Measurements from ENCODE around the gene SUN1.

The SUN1 gene

GRCh38 chr7:899806-900205 lies 67.5 kb downstream of the SUN1 start:
- no peaks in the 10 kb centered on the region for H3K27me3 ChIP-seq (ENCODE audit: low read depth, low read length)
- no peak overlapping the region for H3K4me2 ChIP-seq (ENCODE audit: low read length)
- no peaks in the 10 kb centered on the region for H3K79me2 ChIP-seq (ENCODE audit: low read length)
- H3K9me3 ChIP-seq (ENCODE audit: insufficient read depth, low read length), result no peaks in the 10 kb centered on the region
- H3K27ac ChIP-seq (ENCODE audit: low read length), result no peak overlapping the region
- no peaks in the 10 kb centered on the region for H3K4me1 ChIP-seq (ENCODE audit: low read length)
- H4K20me1 ChIP-seq (ENCODE audit: insufficient read depth, low read length), result no peaks in the 10 kb centered on the region
- no peak overlapping the region for H2AFZ ChIP-seq (ENCODE audit: low read depth, low read length)
- H3K36me3 ChIP-seq (replicated peaks; ENCODE audit: low read depth, low read length), result no peaks in the 10 kb centered on the region
- H3K4me3 ChIP-seq (ENCODE audit: low read length), result no peak overlapping the region
- no peak for TF ChIP-seq CTCF (IDR thresholded peaks at IDR 0.05; ENCODE audit: low read depth, low read length)
- no peak for TF ChIP-seq EZH2phosphoT487 (IDR thresholded peaks at IDR 0.05; ENCODE audit: low read depth)
- no peak overlapping the region for H3K9ac ChIP-seq (ENCODE audit: low read length)

GRCh38 chr7:900331-901040 lies 68.2 kb downstream of the SUN1 start:
- Histone ChIP-seq H3K27me3 (ENCODE audit: low read depth, low read length) (no peaks in the 10 kb centered on the region), H3K79me2 (ENCODE audit: low read length) (no peaks in the 10 kb centered on the region), H3K36me3 (replicated peaks; ENCODE audit: low read depth, low read length) (no peaks in the 10 kb centered on the region), H3K4me2 (ENCODE audit: low read length) (no peak overlapping the region), H3K9me3 (ENCODE audit: insufficient read depth, low read length) (no peaks in the 10 kb centered on the region), H4K20me1 (ENCODE audit: insufficient read depth, low read length) (no peaks in the 10 kb centered on the region), H3K4me3 (ENCODE audit: low read length) (no peak overlapping the region), H3K4me1 (ENCODE audit: low read length) (no peaks in the 10 kb centered on the region), H3K9ac (ENCODE audit: low read length) (no peak overlapping the region), H3K27ac (ENCODE audit: low read length) (no peak overlapping the region), H2AFZ (ENCODE audit: low read depth, low read length) (no peak overlapping the region)
- TF ChIP-seq CTCF (IDR thresholded peaks at IDR 0.05; ENCODE audit: low read depth, low read length) (no peak), EZH2phosphoT487 (IDR thresholded peaks at IDR 0.05; ENCODE audit: low read depth) (no peak)

GRCh38 chr7:901041-901387 lies 68.7 kb downstream of the SUN1 start:
- H3K4me3 ChIP-seq (ENCODE audit: low read length), result no peak overlapping the region
- no peaks in the 10 kb centered on the region for H3K4me1 ChIP-seq (ENCODE audit: low read length)
- H3K27ac ChIP-seq (ENCODE audit: low read length), result no peak overlapping the region
- no peaks in the 10 kb centered on the region for H3K36me3 ChIP-seq (replicated peaks; ENCODE audit: low read depth, low read length)
- no peak overlapping the region for H3K9ac ChIP-seq (ENCODE audit: low read length)
- no peak overlapping the region for H2AFZ ChIP-seq (ENCODE audit: low read depth, low read length)
- H4K20me1 ChIP-seq (ENCODE audit: insufficient read depth, low read length), result no peaks in the 10 kb centered on the region
- H3K4me2 ChIP-seq (ENCODE audit: low read length), result no peak overlapping the region
- no peaks in the 10 kb centered on the region for H3K27me3 ChIP-seq (ENCODE audit: low read depth, low read length)
- no peaks in the 10 kb centered on the region for H3K9me3 ChIP-seq (ENCODE audit: insufficient read depth, low read length)
- no peak for TF ChIP-seq EZH2phosphoT487 (IDR thresholded peaks at IDR 0.05; ENCODE audit: low read depth)
- TF ChIP-seq CTCF (IDR thresholded peaks at IDR 0.05; ENCODE audit: low read depth, low read length), result no peak
- no peaks in the 10 kb centered on the region for H3K79me2 ChIP-seq (ENCODE audit: low read length)

- no peaks in the 10 kb centered on the region for H3K4me1 ChIP-seq (ENCODE audit: low read length)
- no peaks in the 10 kb centered on the region for H3K27me3 ChIP-seq (ENCODE audit: low read depth, low read length)
- H3K9me3 ChIP-seq (ENCODE audit: insufficient read depth, low read length), result no peaks in the 10 kb centered on the region
- no peaks in the 10 kb centered on the region for H3K79me2 ChIP-seq (ENCODE audit: low read length)
- H3K9ac ChIP-seq (ENCODE audit: low read length), result no peak overlapping the region
- H3K27ac ChIP-seq (ENCODE audit: low read length), result no peak overlapping the region
- H3K36me3 ChIP-seq (replicated peaks; ENCODE audit: low read depth, low read length), result no peaks in the 10 kb centered on the region
- no peak overlapping the region for H2AFZ ChIP-seq (ENCODE audit: low read depth, low read length)
- TF ChIP-seq CTCF (IDR thresholded peaks at IDR 0.05; ENCODE audit: low read depth, low read length) (no peak), EZH2phosphoT487 (IDR thresholded peaks at IDR 0.05; ENCODE audit: low read depth) (no peak)
- no peaks in the 10 kb centered on the region for H4K20me1 ChIP-seq (ENCODE audit: insufficient read depth, low read length)
- H3K4me3 ChIP-seq (ENCODE audit: low read length), result no peak overlapping the region
- H3K4me2 ChIP-seq (ENCODE audit: low read length), result no peak overlapping the region
Observed at GRCh38 chr7:901388-902154, 69.3 kb downstream of the SUN1 start.

Data from OCI-LY3 (cell line).